Measurements from ENCODE around the gene DBP. TPM values are rescaled to one million over a fixed set of nuclear protein-coding genes. Genes with fewer than 3 reads are reported as not detected.

Gene DBP
- total RNA-seq, 1 donor, result 28.2 TPM

GRCh38 chr19:48656840-48657474, 19.8 kb upstream of the DBP start:
- no peaks in the 10 kb centered on the region for H3K27me3 ChIP-seq (ENCODE audit: insufficient read depth, low read length)
- H3K4me1 ChIP-seq (ENCODE audit: insufficient read depth, low read length), result peaks cover 18% of the 10 kb centered on the region
- no peak overlapping the region for H3K4me3 ChIP-seq (ENCODE audit: low read length)
- H3K9me3 ChIP-seq (ENCODE audit: low read depth, low read length), result no peaks in the 10 kb centered on the region

DNA sequence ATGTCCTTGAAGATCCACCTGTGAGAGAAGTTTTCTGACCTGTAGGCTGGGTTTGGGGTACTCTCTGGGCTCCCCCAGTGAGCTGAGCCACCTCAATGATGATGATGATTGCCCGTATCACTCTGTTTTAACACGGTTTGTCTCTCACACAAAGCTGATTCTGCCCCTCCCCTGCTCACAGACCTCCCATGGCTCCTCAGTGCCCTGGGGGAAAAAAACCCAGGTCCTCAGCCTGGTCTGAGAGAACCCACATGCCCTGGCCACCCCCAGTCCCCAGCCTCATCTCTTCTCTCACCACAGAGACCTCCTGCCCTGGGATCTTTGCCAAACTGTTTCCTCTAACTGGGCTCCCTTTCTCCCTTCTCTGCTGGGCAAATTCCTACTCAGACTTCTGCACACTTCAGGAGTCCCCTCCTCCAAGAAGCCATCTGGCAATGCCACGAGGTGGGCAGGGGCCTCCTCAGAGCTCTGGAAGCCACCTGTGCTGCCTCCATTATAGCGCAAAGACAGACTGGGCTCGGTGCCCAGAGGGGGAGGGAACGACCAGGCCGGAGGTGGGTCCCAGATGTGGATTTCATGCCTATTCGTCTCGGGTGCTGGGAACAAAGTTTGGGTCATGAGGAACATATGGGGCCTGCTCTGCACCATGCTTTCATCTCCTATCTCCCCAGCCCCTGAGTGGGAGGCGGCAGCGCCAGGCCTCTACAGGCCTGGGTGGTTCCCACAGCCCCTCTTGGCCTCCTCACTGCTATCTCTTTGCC, 17.3 kb upstream of the DBP start:
- H3K9me3 ChIP-seq (ENCODE audit: low read depth, low read length), result no peaks in the 10 kb centered on the region
- H3K4me1 ChIP-seq (ENCODE audit: insufficient read depth, low read length), result peaks cover 9% of the 10 kb centered on the region
- H3K27me3 ChIP-seq (ENCODE audit: insufficient read depth, low read length), result no peaks in the 10 kb centered on the region
- no peak overlapping the region for H3K4me3 ChIP-seq (ENCODE audit: low read length)

- no peaks in the 10 kb centered on the region for H3K27me3 ChIP-seq (ENCODE audit: insufficient read depth, low read length)
- H3K4me1 ChIP-seq (ENCODE audit: insufficient read depth, low read length), result peaks cover 26% of the 10 kb centered on the region
- no peaks in the 10 kb centered on the region for H3K9me3 ChIP-seq (ENCODE audit: low read depth, low read length)
- no peak overlapping the region for H3K4me3 ChIP-seq (ENCODE audit: low read length)
Observed at GRCh38 chr19:48651683-48652048, 14.5 kb upstream of the DBP start.

- peaks cover 26% of the 10 kb centered on the region for H3K4me1 ChIP-seq (ENCODE audit: insufficient read depth, low read length)
Observed at GRCh38 chr19:48650974-48651682, 13.9 kb upstream of the DBP start.

GRCh38 chr19:48648134-48648533, 11.0 kb upstream of the DBP start:
- peaks cover 46% of the 10 kb centered on the region for H3K4me1 ChIP-seq (ENCODE audit: insufficient read depth, low read length)
- H3K9me3 ChIP-seq (ENCODE audit: low read depth, low read length), result no peaks in the 10 kb centered on the region
- no peak overlapping the region for H3K4me3 ChIP-seq (ENCODE audit: low read length)
- no peaks in the 10 kb centered on the region for H3K27me3 ChIP-seq (ENCODE audit: insufficient read depth, low read length)

More at GRCh38 chr19:48650974-48651682, 13.9 kb upstream of the DBP start:
- H3K27me3 ChIP-seq (ENCODE audit: insufficient read depth, low read length), result no peaks in the 10 kb centered on the region
- no peak overlapping the region for H3K4me3 ChIP-seq (ENCODE audit: low read length)
- no peaks in the 10 kb centered on the region for H3K9me3 ChIP-seq (ENCODE audit: low read depth, low read length)

DNA sequence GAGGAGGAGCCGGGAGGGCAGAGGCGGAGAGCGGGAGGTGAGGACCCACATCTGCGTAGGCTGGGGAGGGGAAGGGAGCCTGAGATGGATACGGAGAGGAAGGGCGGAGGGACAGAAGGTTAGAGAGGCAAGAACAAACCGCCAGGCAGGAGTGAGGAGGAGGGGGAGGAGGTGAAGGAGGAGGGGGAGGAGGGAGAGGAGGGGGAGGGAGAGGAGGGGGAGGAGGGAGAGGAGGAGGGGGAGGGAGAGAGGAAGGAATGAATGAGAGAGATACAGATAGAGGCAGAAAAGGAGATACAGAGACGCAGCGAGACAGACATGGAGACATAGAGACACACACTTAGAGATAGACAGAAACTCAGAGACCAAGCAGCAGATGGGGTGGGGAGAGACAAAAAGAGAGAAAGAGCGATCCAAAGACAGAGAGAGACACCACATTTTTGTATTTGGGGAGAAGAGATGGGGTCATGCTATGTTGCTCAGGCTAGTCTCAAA, 9.6 kb upstream of the DBP start:
- Histone ChIP-seq H3K27me3 (ENCODE audit: insufficient read depth, low read length) (no peaks in the 10 kb centered on the region), H3K4me1 (ENCODE audit: insufficient read depth, low read length) (peaks cover 42% of the 10 kb centered on the region), H3K9me3 (ENCODE audit: low read depth, low read length) (no peaks in the 10 kb centered on the region), H3K4me3 (ENCODE audit: low read length) (no peak overlapping the region)

GRCh38 chr19:48646001-48646721, 9.0 kb upstream of the DBP start, which contains the start of gene CA11:
Gene CA11 (minus strand): TSS chr19:48646187. CDS start chr19:48645632, 555 bp downstream.
- Histone ChIP-seq H3K4me3 (ENCODE audit: low read length) (peak within 1 kb of the TSS; percentile 49), H3K9me3 (ENCODE audit: low read depth, low read length) (no peaks in the 10 kb centered on the region), H3K4me1 (ENCODE audit: insufficient read depth, low read length) (peaks cover 42% of the 10 kb centered on the region), H3K27me3 (ENCODE audit: insufficient read depth, low read length) (no peaks in the 10 kb centered on the region)

DNA sequence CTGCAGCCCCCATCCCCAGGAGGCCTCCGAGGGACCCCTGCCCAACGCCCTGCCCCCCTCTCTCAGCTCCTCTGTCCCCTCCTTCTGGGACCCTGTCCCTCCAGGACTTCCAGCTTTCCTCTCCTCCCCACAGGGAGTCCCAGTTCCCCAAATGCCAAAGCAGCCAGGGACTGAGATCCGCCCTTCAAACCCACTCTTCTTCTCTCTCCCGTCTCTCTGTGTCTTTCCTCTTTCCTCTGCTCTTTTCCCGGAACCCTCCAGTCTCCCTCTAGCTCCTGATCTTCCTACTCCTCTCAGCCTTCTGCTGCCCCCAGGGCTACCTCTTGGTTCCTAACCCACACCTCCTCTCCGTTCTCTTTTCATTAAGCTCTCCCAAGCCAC, 8.4 kb upstream of the DBP start:
- Histone ChIP-seq H3K4me1 (ENCODE audit: insufficient read depth, low read length) (peaks cover 42% of the 10 kb centered on the region), H3K27me3 (ENCODE audit: insufficient read depth, low read length) (no peaks in the 10 kb centered on the region), H3K4me3 (ENCODE audit: low read length) (peak overlapping the region; percentile 49), H3K9me3 (ENCODE audit: low read depth, low read length) (no peaks in the 10 kb centered on the region)

DNA sequence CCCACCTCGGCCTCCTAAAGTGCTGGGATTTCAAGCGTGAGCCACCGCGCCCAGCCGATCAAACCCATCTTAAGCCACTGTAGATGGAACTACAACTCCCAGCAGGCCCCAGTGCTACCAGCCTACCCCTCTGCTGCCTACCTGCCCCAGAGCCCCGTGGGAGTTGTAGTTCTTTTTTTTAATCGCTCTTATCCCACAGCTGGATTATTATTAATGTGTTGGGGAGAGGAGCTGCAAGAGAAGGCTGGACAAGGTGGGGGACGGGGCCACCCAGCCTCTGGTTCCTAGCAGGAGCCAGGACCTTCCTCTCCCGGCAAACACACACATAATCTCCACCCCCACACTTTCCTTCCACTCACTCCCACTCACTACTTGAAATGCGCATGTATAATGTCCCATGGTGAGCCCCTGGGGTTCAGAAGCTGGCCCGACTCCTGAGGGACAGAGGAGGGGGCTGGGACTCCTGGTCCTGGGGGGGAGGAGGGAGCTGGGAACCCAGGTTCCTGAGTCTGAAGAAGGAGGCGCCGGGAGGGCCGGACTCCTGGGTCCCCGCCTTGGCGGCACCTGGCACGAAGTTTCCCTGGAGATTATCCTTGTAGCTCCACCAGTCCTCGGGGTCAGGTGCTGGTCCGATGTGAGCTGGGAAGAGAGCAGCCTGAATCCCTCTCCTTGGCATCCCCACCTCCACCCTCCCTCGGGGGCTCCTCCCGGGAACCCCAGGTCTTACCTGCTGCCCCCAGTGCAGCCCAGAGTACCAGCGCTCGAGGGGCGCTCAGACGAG, 7.8 kb upstream of the DBP start:
- Histone ChIP-seq H3K4me3 (ENCODE audit: low read length) (peak overlapping the region; percentile 49), H3K27me3 (ENCODE audit: insufficient read depth, low read length) (no peaks in the 10 kb centered on the region), H3K4me1 (ENCODE audit: insufficient read depth, low read length) (peaks cover 42% of the 10 kb centered on the region), H3K9me3 (ENCODE audit: low read depth, low read length) (no peaks in the 10 kb centered on the region)

DNA sequence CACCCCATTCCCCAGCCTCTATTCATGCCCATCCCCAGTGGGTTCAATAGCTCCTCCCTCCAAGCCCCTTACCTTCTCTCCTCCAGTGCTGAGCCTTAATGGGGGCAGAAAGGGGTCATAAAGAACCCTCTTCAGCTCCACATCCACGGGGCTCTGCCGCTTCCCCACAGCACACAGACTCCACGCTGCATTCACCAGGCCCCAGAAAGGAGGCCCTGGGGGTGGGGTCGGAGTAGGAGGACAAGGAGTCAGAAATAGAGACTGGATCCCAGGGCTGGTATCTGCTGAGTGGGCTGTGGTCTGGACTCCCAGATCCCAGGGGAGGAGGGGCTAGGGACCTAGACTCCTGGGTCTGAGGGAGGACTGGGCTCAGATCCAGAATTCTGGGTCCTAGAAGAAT, 7.2 kb upstream of the DBP start:
- H3K27me3 ChIP-seq (ENCODE audit: insufficient read depth, low read length), result no peaks in the 10 kb centered on the region
- no peak overlapping the region for H3K4me3 ChIP-seq (ENCODE audit: low read length)
- H3K9me3 ChIP-seq (ENCODE audit: low read depth, low read length), result no peaks in the 10 kb centered on the region
- H3K4me1 ChIP-seq (ENCODE audit: insufficient read depth, low read length), result peaks cover 40% of the 10 kb centered on the region

DNA sequence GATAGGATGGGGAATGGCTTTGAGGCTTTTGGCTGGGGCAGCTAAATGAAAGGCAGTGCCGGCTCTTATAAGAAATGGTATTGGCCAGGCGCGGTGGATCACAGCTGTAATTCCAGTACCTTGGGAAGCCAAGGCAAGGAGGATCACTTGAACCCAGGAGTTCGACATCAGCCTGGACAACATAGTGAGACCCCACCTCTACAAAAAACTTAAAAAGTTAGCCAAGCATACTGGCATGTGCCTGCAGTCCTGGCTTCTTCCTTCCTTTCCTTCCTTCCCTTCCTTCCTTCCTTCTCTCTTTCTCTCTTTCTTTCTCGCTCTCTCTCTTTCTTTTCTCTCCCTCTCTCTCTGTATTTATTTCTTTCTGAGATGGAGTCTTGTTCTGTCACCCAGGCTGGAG, 5.7 kb upstream of the DBP start:
- no peaks in the 10 kb centered on the region for H3K9me3 ChIP-seq (ENCODE audit: low read depth, low read length)
- H3K27me3 ChIP-seq (ENCODE audit: insufficient read depth, low read length), result no peaks in the 10 kb centered on the region
- H3K4me3 ChIP-seq (ENCODE audit: low read length), result no peak overlapping the region
- H3K4me1 ChIP-seq (ENCODE audit: insufficient read depth, low read length), result peaks cover 41% of the 10 kb centered on the region

DNA sequence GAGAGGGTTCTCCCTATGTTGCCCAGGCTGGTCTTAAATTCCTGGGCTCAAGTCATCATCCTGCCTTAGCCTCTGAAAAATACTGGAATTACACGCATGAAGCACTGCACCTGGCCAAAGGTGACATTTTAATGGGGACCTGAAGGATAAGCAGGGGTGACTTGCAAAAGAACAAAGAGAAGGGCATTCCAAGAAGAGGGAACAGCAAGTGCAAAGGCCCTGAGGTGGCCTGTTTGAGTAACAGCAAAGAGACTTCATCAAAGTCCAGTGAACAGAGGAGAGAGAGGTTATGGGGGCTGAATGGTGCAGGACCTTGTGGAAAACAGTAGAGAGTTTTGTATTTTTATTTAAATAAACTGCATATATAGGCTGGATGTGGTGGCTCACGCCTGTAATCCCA, 4.7 kb upstream of the DBP start:
- peaks cover 41% of the 10 kb centered on the region for H3K4me1 ChIP-seq (ENCODE audit: insufficient read depth, low read length)
- H3K27me3 ChIP-seq (ENCODE audit: insufficient read depth, low read length), result no peaks in the 10 kb centered on the region
- no peak overlapping the region for H3K4me3 ChIP-seq (ENCODE audit: low read length)
- no peaks in the 10 kb centered on the region for H3K9me3 ChIP-seq (ENCODE audit: low read depth, low read length)

DNA sequence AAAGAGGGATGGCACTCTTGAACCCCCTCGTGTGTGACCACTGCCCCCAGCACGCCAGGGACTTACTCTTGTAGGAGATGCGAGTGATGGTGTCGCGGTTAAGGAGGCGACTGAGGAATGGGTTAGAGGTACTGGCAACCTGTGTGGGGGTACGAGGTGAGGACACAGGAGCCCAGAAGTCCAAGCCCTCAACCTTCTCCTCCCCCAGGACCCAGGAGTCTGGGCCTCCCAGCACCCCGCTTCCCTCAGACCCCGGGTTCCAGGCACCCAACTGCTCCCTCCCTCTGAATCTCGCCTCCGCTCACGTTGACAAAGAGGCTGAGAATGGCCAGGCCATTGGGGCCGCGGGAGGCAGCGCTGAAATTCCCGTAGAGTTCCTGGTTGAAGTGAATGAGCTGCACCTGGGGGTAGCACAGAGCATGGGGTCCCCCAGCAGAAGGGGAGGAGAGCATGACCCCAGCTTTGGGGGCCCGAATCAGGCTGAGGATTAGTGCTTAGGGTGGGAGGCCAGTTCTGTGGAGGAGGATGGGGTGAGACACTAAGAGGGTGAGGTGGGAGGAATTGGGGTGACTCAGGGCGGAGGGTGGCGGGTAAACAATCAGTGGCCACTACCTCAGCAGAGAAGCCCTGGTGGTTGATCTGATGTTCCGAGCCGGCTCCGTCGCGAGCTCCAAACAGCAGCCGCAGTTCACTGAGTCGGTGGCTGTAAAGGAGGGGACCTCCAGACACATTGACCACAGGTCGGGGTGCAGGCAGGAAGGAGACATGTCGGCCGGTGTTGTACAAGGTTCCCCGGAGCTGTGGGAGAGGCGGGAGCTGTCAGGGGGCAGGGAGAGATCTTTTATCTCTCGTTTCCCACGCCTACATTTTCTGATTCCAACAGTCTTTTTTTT, 2.5 kb upstream of the DBP start:
- peaks cover 33% of the 10 kb centered on the region for H3K4me1 ChIP-seq (ENCODE audit: insufficient read depth, low read length)
- H3K27me3 ChIP-seq (ENCODE audit: insufficient read depth, low read length), result no peaks in the 10 kb centered on the region
- no peaks in the 10 kb centered on the region for H3K9me3 ChIP-seq (ENCODE audit: low read depth, low read length)
- no peak overlapping the region for H3K4me3 ChIP-seq (ENCODE audit: low read length)
